ENCODE measurements around the gene MRGPRG.

Gene MRGPRG

DNA sequence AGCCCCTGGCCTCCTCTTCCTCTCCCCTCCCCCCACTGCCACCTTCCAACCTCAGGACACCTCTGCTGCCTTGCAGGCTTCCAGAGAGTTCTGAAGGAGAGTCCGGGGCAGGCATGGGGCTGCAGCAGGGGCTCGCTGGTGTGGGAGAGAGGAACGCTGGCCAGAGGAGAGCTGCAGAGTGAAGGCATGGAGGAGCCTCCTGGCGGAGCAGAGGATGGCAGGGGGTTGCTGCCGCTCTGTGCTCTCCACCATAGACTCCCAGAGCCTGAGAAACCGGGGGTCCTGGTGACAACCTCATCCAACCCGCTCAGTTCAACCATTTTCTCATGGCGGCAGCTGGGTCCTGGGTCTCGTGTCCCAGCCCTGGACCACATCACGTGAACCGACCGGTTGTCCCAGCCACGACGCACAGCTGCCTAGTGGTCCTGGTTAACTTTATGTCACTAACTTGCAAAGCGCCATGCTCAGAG lies 17.5 kb downstream of the MRGPRG start:
- no peaks in the 10 kb centered on the region for H3K36me3 ChIP-seq (ENCODE audit: control insufficient read depth, low read length)
- H3K4me1 ChIP-seq (ENCODE audit: control insufficient read depth, low read length) = no peaks in the 10 kb centered on the region
- H3F3A ChIP-seq (ENCODE audit: control insufficient read depth, insufficient read depth) = no peaks in the 10 kb centered on the region
- no peaks in the 10 kb centered on the region for H3K79me2 ChIP-seq (ENCODE audit: control insufficient read depth, low read length)
- no peaks in the 10 kb centered on the region for H3K9me3 ChIP-seq (ENCODE audit: control insufficient read depth, insufficient read depth, low read length)
- H3K4me2 ChIP-seq (ENCODE audit: low read length) = no peak overlapping the region
- H3K4me3 ChIP-seq (ENCODE audit: low read length) = no peak overlapping the region
- no peak overlapping the region for H3K27ac ChIP-seq (ENCODE audit: low read depth, low read length)
- TF ChIP-seq EZH2phosphoT487 (IDR thresholded peaks at IDR 0.05; ENCODE audit: borderline replicate concordance, low read length) = no peak
- H3K27me3 ChIP-seq (ENCODE audit: control insufficient read depth, low read length) = no peaks in the 10 kb centered on the region
- H3K9me2 ChIP-seq (replicated peaks; ENCODE audit: control insufficient read depth, low read length) = no peaks in the 10 kb centered on the region
- no peaks in the 10 kb centered on the region for H4K20me1 ChIP-seq (ENCODE audit: control insufficient read depth, insufficient read depth, low read depth, low read length)

DNA sequence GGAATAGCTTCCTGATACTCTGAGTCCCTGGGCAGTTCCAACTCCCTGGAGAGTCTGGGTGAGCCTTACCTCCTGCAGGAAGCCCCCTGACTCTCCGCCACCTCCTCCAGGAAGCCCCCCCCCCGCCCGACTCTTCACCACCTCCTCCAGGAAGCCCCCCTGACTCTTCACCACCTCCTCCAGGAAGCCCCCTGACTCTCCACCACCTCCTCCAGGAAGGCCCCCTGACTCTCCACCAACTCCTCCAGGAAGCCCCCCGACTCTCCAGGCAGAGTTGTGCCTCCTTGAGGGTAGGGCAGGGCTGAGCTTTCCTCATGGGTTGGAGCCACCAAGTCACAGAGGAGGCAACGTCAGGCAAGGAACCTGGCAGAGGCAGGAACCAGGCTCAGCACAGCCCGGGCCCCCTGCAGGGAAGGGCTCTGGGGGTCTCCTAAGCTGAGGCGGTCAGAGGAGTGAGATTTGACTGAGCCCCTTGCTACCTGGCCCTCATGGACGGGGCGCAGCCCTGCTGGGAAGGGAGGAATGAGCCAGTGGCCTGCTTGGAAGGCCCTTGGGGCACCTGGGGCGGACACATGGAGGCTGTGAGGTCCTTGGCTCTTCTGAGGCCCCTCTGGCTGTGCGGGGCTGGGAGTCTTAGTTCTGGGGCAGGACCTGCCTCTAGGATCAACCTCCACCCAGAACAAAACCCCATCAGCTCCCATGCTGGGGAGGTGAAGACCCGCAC lies 18.1 kb downstream of the MRGPRG start:
- H3K4me2 ChIP-seq (ENCODE audit: low read length) = no peak overlapping the region

DNA sequence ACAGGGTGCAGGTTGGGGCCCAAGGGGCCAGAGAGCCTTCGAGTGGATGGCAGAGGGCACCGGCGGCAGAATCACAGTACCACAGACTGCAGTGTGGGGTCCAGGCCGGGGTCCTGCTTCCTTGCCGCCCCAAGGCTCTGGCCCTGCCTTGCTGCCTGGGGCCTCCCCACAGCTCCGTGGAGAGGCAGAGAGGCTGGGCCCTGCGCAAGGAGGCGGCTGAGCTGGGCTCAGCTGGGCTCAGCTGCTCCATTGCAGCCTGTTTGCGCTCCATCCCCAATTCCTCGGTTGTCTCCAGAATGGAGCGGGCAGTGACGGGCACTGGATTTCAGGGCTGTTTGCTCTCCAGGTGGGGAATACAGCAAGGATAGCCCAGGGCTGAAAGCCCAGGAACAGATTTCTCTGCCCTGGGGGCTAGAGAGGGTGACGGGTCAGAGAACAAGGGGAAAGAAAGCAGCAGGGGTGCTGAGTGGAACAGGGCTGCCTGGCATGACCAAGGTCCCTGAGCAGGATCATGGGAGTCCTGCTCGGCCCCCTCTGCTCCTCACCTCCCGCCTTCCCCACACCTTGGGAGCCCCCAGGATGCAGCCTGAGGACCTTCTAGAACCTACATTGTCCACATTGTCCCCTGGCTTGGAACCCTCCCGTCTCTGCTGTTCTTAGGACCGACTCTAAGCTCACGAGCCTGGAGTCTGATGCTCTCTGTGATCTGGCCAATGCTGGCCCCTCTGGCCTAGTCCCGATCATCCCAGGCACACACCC lies 18.9 kb downstream of the MRGPRG start:
- Histone ChIP-seq H3K4me2 (ENCODE audit: low read length) (no peak overlapping the region), H3K4me3 (ENCODE audit: low read length) (no peak overlapping the region), H3K36me3 (ENCODE audit: control insufficient read depth, low read length) (no peaks in the 10 kb centered on the region), H3K9me3 (ENCODE audit: control insufficient read depth, insufficient read depth, low read length) (no peaks in the 10 kb centered on the region), H3K4me1 (ENCODE audit: control insufficient read depth, low read length) (no peaks in the 10 kb centered on the region), H3F3A (ENCODE audit: control insufficient read depth, insufficient read depth) (no peaks in the 10 kb centered on the region), H3K79me2 (ENCODE audit: control insufficient read depth, low read length) (no peaks in the 10 kb centered on the region), H3K9me2 (replicated peaks; ENCODE audit: control insufficient read depth, low read length) (no peaks in the 10 kb centered on the region), H4K20me1 (ENCODE audit: control insufficient read depth, insufficient read depth, low read depth, low read length) (no peaks in the 10 kb centered on the region), H3K27me3 (ENCODE audit: control insufficient read depth, low read length) (no peaks in the 10 kb centered on the region), H3K27ac (ENCODE audit: low read depth, low read length) (no peak overlapping the region)
- no peak for TF ChIP-seq EZH2phosphoT487 (IDR thresholded peaks at IDR 0.05; ENCODE audit: borderline replicate concordance, low read length)
- TF ChIP-seq, protein P1, sequence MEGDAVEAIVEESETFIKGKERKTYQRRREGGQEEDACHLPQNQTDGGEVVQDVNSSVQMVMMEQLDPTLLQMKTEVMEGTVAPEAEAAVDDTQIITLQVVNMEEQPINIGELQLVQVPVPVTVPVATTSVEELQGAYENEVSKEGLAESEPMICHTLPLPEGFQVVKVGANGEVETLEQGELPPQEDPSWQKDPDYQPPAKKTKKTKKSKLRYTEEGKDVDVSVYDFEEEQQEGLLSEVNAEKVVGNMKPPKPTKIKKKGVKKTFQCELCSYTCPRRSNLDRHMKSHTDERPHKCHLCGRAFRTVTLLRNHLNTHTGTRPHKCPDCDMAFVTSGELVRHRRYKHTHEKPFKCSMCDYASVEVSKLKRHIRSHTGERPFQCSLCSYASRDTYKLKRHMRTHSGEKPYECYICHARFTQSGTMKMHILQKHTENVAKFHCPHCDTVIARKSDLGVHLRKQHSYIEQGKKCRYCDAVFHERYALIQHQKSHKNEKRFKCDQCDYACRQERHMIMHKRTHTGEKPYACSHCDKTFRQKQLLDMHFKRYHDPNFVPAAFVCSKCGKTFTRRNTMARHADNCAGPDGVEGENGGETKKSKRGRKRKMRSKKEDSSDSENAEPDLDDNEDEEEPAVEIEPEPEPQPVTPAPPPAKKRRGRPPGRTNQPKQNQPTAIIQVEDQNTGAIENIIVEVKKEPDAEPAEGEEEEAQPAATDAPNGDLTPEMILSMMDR (IDR thresholded peaks at IDR 0.05; ENCODE audit: low read depth, low read length, poor library complexity, severe bottlenecking) = no peak

More for the DNA sequence above, 18.1 kb downstream of the MRGPRG start:
- Histone ChIP-seq H3K36me3 (ENCODE audit: control insufficient read depth, low read length) (no peaks in the 10 kb centered on the region), H3K27me3 (ENCODE audit: control insufficient read depth, low read length) (no peaks in the 10 kb centered on the region), H4K20me1 (ENCODE audit: control insufficient read depth, insufficient read depth, low read depth, low read length) (no peaks in the 10 kb centered on the region), H3K27ac (ENCODE audit: low read depth, low read length) (no peak overlapping the region), H3K9me2 (replicated peaks; ENCODE audit: control insufficient read depth, low read length) (no peaks in the 10 kb centered on the region), H3K9me3 (ENCODE audit: control insufficient read depth, insufficient read depth, low read length) (no peaks in the 10 kb centered on the region), H3K4me1 (ENCODE audit: control insufficient read depth, low read length) (no peaks in the 10 kb centered on the region), H3K4me3 (ENCODE audit: low read length) (no peak overlapping the region), H3K79me2 (ENCODE audit: control insufficient read depth, low read length) (no peaks in the 10 kb centered on the region), H3F3A (ENCODE audit: control insufficient read depth, insufficient read depth) (no peaks in the 10 kb centered on the region)
- no peak for TF ChIP-seq EZH2phosphoT487 (IDR thresholded peaks at IDR 0.05; ENCODE audit: borderline replicate concordance, low read length)
- TF ChIP-seq, protein P1 (IDR thresholded peaks at IDR 0.05; ENCODE audit: low read depth, low read length, poor library complexity, severe bottlenecking) = no peak

DNA sequence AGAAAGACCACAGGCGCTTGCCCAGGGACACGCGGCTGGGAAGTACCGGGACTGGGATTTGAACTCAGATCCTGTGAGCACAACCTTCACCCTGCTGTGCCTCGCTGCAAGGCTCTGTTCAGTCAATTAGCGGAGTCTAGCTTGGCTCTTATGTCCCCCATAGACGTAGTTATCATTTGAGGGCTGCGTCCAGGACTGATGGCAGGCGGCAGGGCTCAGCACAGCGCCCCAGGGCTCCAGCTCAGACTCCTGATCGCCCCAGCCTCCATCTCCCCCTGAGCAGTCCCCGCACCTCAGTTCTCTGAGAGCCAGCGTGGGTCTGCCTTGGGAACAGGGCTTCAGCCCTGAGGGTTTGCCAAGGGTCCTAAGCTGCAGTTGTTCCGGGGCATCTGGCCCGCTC lies 19.8 kb downstream of the MRGPRG start:
- H3K4me1 ChIP-seq (ENCODE audit: control insufficient read depth, low read length) = no peaks in the 10 kb centered on the region
- H3K4me3 ChIP-seq (ENCODE audit: low read length) = no peak overlapping the region
- H4K20me1 ChIP-seq (ENCODE audit: control insufficient read depth, insufficient read depth, low read depth, low read length) = no peaks in the 10 kb centered on the region
- no peaks in the 10 kb centered on the region for H3F3A ChIP-seq (ENCODE audit: control insufficient read depth, insufficient read depth)
- H3K9me2 ChIP-seq (replicated peaks; ENCODE audit: control insufficient read depth, low read length) = no peaks in the 10 kb centered on the region
- no peak overlapping the region for H3K4me2 ChIP-seq (ENCODE audit: low read length)
- no peak for TF ChIP-seq EZH2phosphoT487 (IDR thresholded peaks at IDR 0.05; ENCODE audit: borderline replicate concordance, low read length)
- TF ChIP-seq, protein P1 (IDR thresholded peaks at IDR 0.05; ENCODE audit: low read depth, low read length, poor library complexity, severe bottlenecking) = no peak
- no peaks in the 10 kb centered on the region for H3K9me3 ChIP-seq (ENCODE audit: control insufficient read depth, insufficient read depth, low read length)
- no peaks in the 10 kb centered on the region for H3K36me3 ChIP-seq (ENCODE audit: control insufficient read depth, low read length)
- no peak overlapping the region for H3K27ac ChIP-seq (ENCODE audit: low read depth, low read length)
- no peaks in the 10 kb centered on the region for H3K79me2 ChIP-seq (ENCODE audit: control insufficient read depth, low read length)
- H3K27me3 ChIP-seq (ENCODE audit: control insufficient read depth, low read length) = no peaks in the 10 kb centered on the region
